Fibroblast of lung (primary cell): ENCODE measurements around the gene CNTN4. TPM values are rescaled to one million over a fixed set of nuclear protein-coding genes. Genes with fewer than 3 reads are reported as not detected.

Source experiments
- DNase-seq, 2 donors: peaks; one replicate each; pipeline versions ENCODE4 v3.0.0 to v3.0.0-alpha.2; 2010; ENCODE audit warnings: low read depth in 2 of 2
- H2AFZ ChIP-seq: 2 replicates; pipeline ENCODE4 v1.5.1; 2012; ENCODE audit warnings: low read length, control low read depth, inconsistent platforms
- H3K27ac ChIP-seq: 2 replicates; pipeline ENCODE4 v1.5.1; 2011; ENCODE audit warnings: low read length, control low read depth; ENCODE audit not compliant: insufficient read depth
- H3K27me3 ChIP-seq: 2 replicates; pipeline ENCODE4 v1.5.1; 2011; ENCODE audit warnings: mild to moderate bottlenecking, low read length; ENCODE audit not compliant: control insufficient read depth, insufficient read depth
- H3K36me3 ChIP-seq: 2 replicates; pipeline ENCODE4 v1.5.1; 2011; ENCODE audit warnings: low read length; ENCODE audit not compliant: control insufficient read depth, insufficient read depth
- H3K4me1 ChIP-seq: 2 replicates; pipeline ENCODE4 v1.5.1; 2011; ENCODE audit warnings: low read length; ENCODE audit not compliant: control insufficient read depth, insufficient read depth; ENCODE audit errors: extremely low read depth
- H3K4me2 ChIP-seq: 2 replicates; pipeline ENCODE4 v1.5.1; 2011; ENCODE audit warnings: low read length, control low read depth; ENCODE audit not compliant: insufficient read depth; ENCODE audit errors: extremely low read depth
- H3K4me3 ChIP-seq, 4 experiments: fragments of 200-600 bp in 1 of 4; sonication (generic) in 1 of 4; replicated peaks in 1 of 4; 2 replicates each; pipeline ENCODE4 v1.5.1; 2011 to 2016; ENCODE audit warnings: low read length in 4 of 4, low read depth in 3 of 4, mild to moderate bottlenecking in 3 of 4, control low read depth in 2 of 4, inconsistent platforms in 1 of 4, mixed read lengths in 1 of 4; ENCODE audit not compliant: insufficient read depth in 1 of 4; ENCODE audit errors: control extremely low read depth in 1 of 4
- H3K79me2 ChIP-seq: 2 replicates; pipeline ENCODE4 v1.5.1; 2012; ENCODE audit warnings: mild to moderate bottlenecking, low read length, inconsistent platforms; ENCODE audit not compliant: control insufficient read depth, insufficient read depth
- H3K9ac ChIP-seq: 2 replicates; pipeline ENCODE4 v1.5.1; 2011; ENCODE audit warnings: mild to moderate bottlenecking, low read length, control low read depth; ENCODE audit not compliant: insufficient read depth
- H3K9me3 ChIP-seq: 2 replicates; pipeline ENCODE4 v1.5.1; 2012; ENCODE audit warnings: low read depth, low read length; ENCODE audit not compliant: control insufficient read depth, insufficient read depth
- H4K20me1 ChIP-seq: 2 replicates; pipeline ENCODE4 v1.5.1; 2011; ENCODE audit warnings: low read length; ENCODE audit not compliant: control insufficient read depth, insufficient read depth; ENCODE audit errors: extremely low read depth
- EZH2 ChIP-seq: IDR thresholded peaks from 2 replicates; pipeline ENCODE4 v1.5.1; 2012; ENCODE audit warnings: low read length, control low read depth, mild to moderate bottlenecking; ENCODE audit errors: missing control alignments
- polyA plus RNA-seq, 2 donors: library from polyadenylated mRNA; depleted of rRNA in 1 of 2; stranded (reverse) in 1 of 2; unstranded in 1 of 2; fragments of >200 nt; gene quantifications; 2 replicates each; pipeline ENCODE4 v1.2.1, GENCODE V29; 2011 to 2012; ENCODE audit warnings: missing spikeins in 1 of 2
- total RNA-seq: library from RNA; depleted of rRNA; stranded (reverse); fragments of >200 nt; gene quantifications from 2 replicates; pipeline ENCODE4 v1.2.1, GENCODE V29; 2014
- TF ChIP-seq, protein P1 (sequence below), 2 donors: IDR thresholded peaks in 1 of 2; conservative IDR thresholded peaks in 1 of 2; 1 replicate in 1 of 2; 2 replicates in 1 of 2; pipeline ENCODE4 v1.5.1; 2011 to 2012; ENCODE audit warnings: low read length in 2 of 2, control low read depth in 1 of 2, inconsistent platforms in 1 of 2, low read depth in 1 of 2, mild to moderate bottlenecking in 1 of 2

CNTN4 gene
- total and polyA plus RNA-seq, 2 donors (not counting 1 experiment from before 2014, with no cell fraction given): 0.17 to 0.69 TPM

DNA sequence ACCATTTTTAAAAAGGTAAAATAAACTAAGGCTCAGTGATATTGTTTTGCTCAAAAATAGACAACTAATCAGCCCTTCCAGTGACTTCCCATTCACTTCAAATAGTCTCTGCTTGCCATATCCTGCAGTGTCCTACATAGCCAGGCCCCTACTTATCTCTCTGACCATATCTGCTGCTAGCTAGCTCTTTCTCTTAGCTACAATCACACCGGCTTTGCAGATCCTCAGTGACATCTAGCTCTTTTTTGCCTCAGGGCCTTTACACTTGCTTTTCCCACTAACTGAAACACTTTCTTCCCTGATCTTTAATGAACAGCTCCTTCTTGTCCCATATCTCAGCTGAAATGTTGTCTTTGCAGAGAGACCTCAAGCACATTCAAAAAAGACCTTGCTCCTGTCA lies 850.2 kb downstream of the CNTN4 start:
- Histone ChIP-seq H4K20me1 (no peaks in the 10 kb centered on the region), H3K79me2 (no peaks in the 10 kb centered on the region)

DNA sequence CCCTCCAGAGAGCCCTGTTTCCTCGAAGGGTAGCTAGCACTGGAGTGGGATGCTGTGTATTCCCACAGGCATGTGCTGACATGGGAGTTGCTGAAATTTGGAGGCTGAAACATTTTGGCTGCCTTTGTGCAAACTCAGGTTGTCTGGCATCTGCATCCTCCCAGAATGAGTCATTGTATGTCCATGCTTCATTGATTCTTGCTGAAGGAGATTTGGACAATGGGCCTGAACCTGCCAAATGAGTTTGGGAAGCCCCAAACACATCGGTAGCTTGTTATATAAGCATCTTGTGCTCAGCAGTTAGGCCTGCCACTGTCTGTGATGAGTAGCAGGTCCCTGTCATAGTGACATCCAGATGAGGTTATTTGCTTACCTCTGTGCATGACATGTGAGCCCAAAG lies 851.5 kb downstream of the CNTN4 start:
- no peaks in the 10 kb centered on the region for H3K27me3 ChIP-seq
- no peaks in the 10 kb centered on the region for H4K20me1 ChIP-seq
- no peak overlapping the region for H2AFZ ChIP-seq
- no peak overlapping the region for H3K27ac ChIP-seq
- no peak for DNase-seq
- H3K36me3 ChIP-seq: no peaks in the 10 kb centered on the region
- no peaks in the 10 kb centered on the region for H3K79me2 ChIP-seq
- TF ChIP-seq EZH2: no peak
- TF ChIP-seq, protein P1, sequence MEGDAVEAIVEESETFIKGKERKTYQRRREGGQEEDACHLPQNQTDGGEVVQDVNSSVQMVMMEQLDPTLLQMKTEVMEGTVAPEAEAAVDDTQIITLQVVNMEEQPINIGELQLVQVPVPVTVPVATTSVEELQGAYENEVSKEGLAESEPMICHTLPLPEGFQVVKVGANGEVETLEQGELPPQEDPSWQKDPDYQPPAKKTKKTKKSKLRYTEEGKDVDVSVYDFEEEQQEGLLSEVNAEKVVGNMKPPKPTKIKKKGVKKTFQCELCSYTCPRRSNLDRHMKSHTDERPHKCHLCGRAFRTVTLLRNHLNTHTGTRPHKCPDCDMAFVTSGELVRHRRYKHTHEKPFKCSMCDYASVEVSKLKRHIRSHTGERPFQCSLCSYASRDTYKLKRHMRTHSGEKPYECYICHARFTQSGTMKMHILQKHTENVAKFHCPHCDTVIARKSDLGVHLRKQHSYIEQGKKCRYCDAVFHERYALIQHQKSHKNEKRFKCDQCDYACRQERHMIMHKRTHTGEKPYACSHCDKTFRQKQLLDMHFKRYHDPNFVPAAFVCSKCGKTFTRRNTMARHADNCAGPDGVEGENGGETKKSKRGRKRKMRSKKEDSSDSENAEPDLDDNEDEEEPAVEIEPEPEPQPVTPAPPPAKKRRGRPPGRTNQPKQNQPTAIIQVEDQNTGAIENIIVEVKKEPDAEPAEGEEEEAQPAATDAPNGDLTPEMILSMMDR (conservative IDR thresholded peaks at IDR 0.05 in 1 of 2, IDR thresholded peaks at IDR 0.05 in 1 of 2; ENCODE audit: low read depth in 1 of 2, low read length in 2 of 2): no peak
- no peaks in the 10 kb centered on the region for H3K9me3 ChIP-seq
- no peak overlapping the region for H3K4me3 ChIP-seq
- no peak overlapping the region for H3K4me2 ChIP-seq
- H3K4me1 ChIP-seq: no peaks in the 10 kb centered on the region
- no peak overlapping the region for H3K9ac ChIP-seq

More for the DNA sequence above, 850.2 kb downstream of the CNTN4 start:
- Histone ChIP-seq H3K36me3 (no peaks in the 10 kb centered on the region), H3K4me1 (no peaks in the 10 kb centered on the region), H3K27ac (no peak overlapping the region), H3K4me2 (no peak overlapping the region), H3K9me3 (no peaks in the 10 kb centered on the region), H2AFZ (no peak overlapping the region), H3K27me3 (no peaks in the 10 kb centered on the region), H3K9ac (no peak overlapping the region), H3K4me3 (no peak overlapping the region)
- DNase-seq: no peak
- TF ChIP-seq, protein P1 (conservative IDR thresholded peaks at IDR 0.05 in 1 of 2, IDR thresholded peaks at IDR 0.05 in 1 of 2; ENCODE audit: low read depth in 1 of 2, low read length in 2 of 2): no peak
- no peak for TF ChIP-seq EZH2

DNA sequence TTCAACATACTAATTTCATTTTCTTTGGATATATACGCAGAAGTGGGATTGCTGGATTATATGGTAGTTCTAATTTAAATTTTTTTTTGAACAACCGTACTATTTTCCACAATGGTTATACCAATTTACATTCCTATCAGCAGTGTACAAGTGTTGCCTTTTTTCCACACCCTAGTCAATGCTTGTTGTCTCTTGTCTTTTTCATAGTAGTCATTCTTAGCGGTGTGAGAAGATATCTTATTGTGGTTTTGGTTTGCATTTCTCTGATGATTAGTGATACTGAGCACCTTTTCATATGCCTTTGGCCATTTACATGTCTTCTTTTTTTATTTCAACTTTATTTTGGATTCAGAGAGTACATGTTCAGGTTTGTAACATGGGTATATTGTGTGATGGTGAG lies 858.4 kb downstream of the CNTN4 start:
- Histone ChIP-seq H3K9ac (no peak overlapping the region), H3K4me2 (no peak overlapping the region)
- no peak for DNase-seq

More for the DNA sequence above, 858.4 kb downstream of the CNTN4 start:
- H2AFZ ChIP-seq: no peak overlapping the region
- no peaks in the 10 kb centered on the region for H3K27me3 ChIP-seq
- no peaks in the 10 kb centered on the region for H3K36me3 ChIP-seq
- no peak overlapping the region for H3K4me3 ChIP-seq
- H4K20me1 ChIP-seq: no peaks in the 10 kb centered on the region
- H3K27ac ChIP-seq: no peak overlapping the region
- H3K4me1 ChIP-seq: no peaks in the 10 kb centered on the region
- TF ChIP-seq, protein P1 (conservative IDR thresholded peaks at IDR 0.05 in 1 of 2, IDR thresholded peaks at IDR 0.05 in 1 of 2; ENCODE audit: low read depth in 1 of 2, low read length in 2 of 2): no peak
- no peak for TF ChIP-seq EZH2
- H3K79me2 ChIP-seq: no peaks in the 10 kb centered on the region
- no peaks in the 10 kb centered on the region for H3K9me3 ChIP-seq
